ENCODE measurements around the gene TUBB4B. TPM values are rescaled to one million over a fixed set of nuclear protein-coding genes. Genes with fewer than 3 reads are reported as not detected.
"Not testable (repeated sequence)": the region's sequence is repeated elsewhere in the genome, so short reads cannot be mapped to it uniquely, and the experiment has no call there.

The TUBB4B gene
- total RNA-seq, 4 donors from 2014 or later: 223 to 390 (median 348) TPM

GRCh38 chr9:137236238-137236935 is 4.7 kb upstream of the TUBB4B start:
- intact Hi-C loops (cut with DNase I; ENCODE audit: low total_unique reads): no loop called here
- in situ Hi-C loops (cut with MboI; ENCODE audit: low pct_ligation_motif_present in 1 of 4, low pct_unique_long_range_greater_than_20kb in 1 of 4, low sequenced_read_pairs in 3 of 4): loop anchor here in 1 of 4 donors (10.0 kb wide), 1 partner anchor 112 kb away; no protein-coding TSS in a partner anchor
- WGBS, 2 donors (ENCODE audit: low coverage in 1 of 2): 6% methylated on average over 23 of the region's 31 CpGs; no CpG with 5 or more reads in 1 of the 2 donors
- H3K27me3 ChIP-seq: peaks cover 37% of the 10 kb centered on the region
- DNase-seq: peak; percentile 93
- no peak for TF ChIP-seq POLR2A (IDR thresholded peaks at IDR 0.05)
- peak; percentile 99 to 100 (median 100) for TF ChIP-seq CTCF (IDR thresholded peaks at IDR 0.05)
- H3K4me3 ChIP-seq: peak overlapping the region in 1 of 4 donors; percentile 26
- H3K27ac ChIP-seq: peak overlapping the region in 3 of 4 donors; percentile 99 to 100 (median 99)
- H3K36me3 ChIP-seq: no peaks in the 10 kb centered on the region
- no peaks in the 10 kb centered on the region for H3K9me3 ChIP-seq
- peaks cover 34 to 52% (median 44%) of the 10 kb centered on the region in 4 donors for H3K4me1 ChIP-seq

GRCh38 chr9:137236936-137237421 is 4.1 kb upstream of the TUBB4B start:
- DNase-seq: no peak
- peak overlapping the region in 1 of 4 donors; percentile 26 for H3K4me3 ChIP-seq
- in situ Hi-C loops (cut with MboI; ENCODE audit: low pct_ligation_motif_present in 1 of 4, low pct_unique_long_range_greater_than_20kb in 1 of 4, low sequenced_read_pairs in 3 of 4): loop anchor here in 1 of 4 donors (10.0 kb wide), 1 partner anchor 112 kb away; no protein-coding TSS in a partner anchor
- H3K9me3 ChIP-seq: no peaks in the 10 kb centered on the region
- H3K27me3 ChIP-seq: peaks cover 31% of the 10 kb centered on the region
- H3K4me1 ChIP-seq: peaks cover 34 to 56% (median 44%) of the 10 kb centered on the region in 4 donors
- 37% methylated on average over 4 of the region's 11 CpGs; no CpG with 5 or more reads in 1 of the 2 donors for WGBS, 2 donors (ENCODE audit: low coverage in 1 of 2)
- no peaks in the 10 kb centered on the region for H3K36me3 ChIP-seq
- intact Hi-C loops (cut with DNase I; ENCODE audit: low total_unique reads): no loop called here
- H3K27ac ChIP-seq: peak overlapping the region; percentile 99 to 100 (median 100)
- TF ChIP-seq POLR2AphosphoS5 (IDR thresholded peaks at IDR 0.05): no peak
- no peak for TF ChIP-seq POLR2A (IDR thresholded peaks at IDR 0.05)
- TF ChIP-seq CTCF (IDR thresholded peaks at IDR 0.05): no peak
- no peak for TF ChIP-seq EP300 (IDR thresholded peaks at IDR 0.05; ENCODE audit: low read depth)

GRCh38 chr9:137237759-137238726 is 3.0 kb upstream of the TUBB4B start:
- in situ Hi-C loops (cut with MboI; ENCODE audit: low pct_ligation_motif_present in 1 of 4, low pct_unique_long_range_greater_than_20kb in 1 of 4, low sequenced_read_pairs in 3 of 4) (loop anchor here in 1 of 4 donors (10.0 kb wide), 1 partner anchor 113 kb away; no protein-coding TSS in a partner anchor), intact Hi-C loops (cut with DNase I; ENCODE audit: low total_unique reads) (no loop called here)
- Histone ChIP-seq H3K36me3 (peaks cover 0 to 5% (median 0%) of the 10 kb centered on the region in 4 donors), H3K4me3 (no peak overlapping the region), H3K9me3 (no peaks in the 10 kb centered on the region), H3K4me1 (peaks cover 44 to 64% (median 50%) of the 10 kb centered on the region in 4 donors), H3K27me3 (peaks cover 20% of the 10 kb centered on the region), H3K27ac (peak overlapping the region; percentile 99 to 100 (median 100))
- peak; percentile 75 for DNase-seq
- TF ChIP-seq POLR2A (IDR thresholded peaks at IDR 0.05) (peak; percentile 48), EP300 (IDR thresholded peaks at IDR 0.05; ENCODE audit: low read depth) (no peak), POLR2AphosphoS5 (IDR thresholded peaks at IDR 0.05) (peak; percentile 57 to 77 (median 76)), CTCF (IDR thresholded peaks at IDR 0.05) (peak in 1 of 5 experiments; percentile 21)
- WGBS, 2 donors (ENCODE audit: low coverage in 1 of 2): 57% methylated on average over 7 of the region's 13 CpGs; no CpG with 5 or more reads in 1 of the 2 donors

GRCh38 chr9:137239541-137240200 is 1.4 kb upstream of the TUBB4B start:
- intact Hi-C loops (cut with DNase I; ENCODE audit: low total_unique reads); DNase-seq; H3K9me3 ChIP-seq; H3K27me3 ChIP-seq; H3K36me3 ChIP-seq: not testable (repeated sequence)
- Histone ChIP-seq H3K4me1 (peaks cover 44 to 65% (median 56%) of the 10 kb centered on the region in 4 donors), H3K27ac (peak overlapping the region; percentile 99 to 100 (median 100)), H3K4me3 (peak overlapping the region; percentile 42 to 78 (median 70))
- WGBS, 2 donors (ENCODE audit: low coverage in 1 of 2): 30 to 34% methylated on average over 18 to 27 of the region's 27 CpGs
- in situ Hi-C loops (cut with MboI; ENCODE audit: low pct_ligation_motif_present in 1 of 4, low pct_unique_long_range_greater_than_20kb in 1 of 4, low sequenced_read_pairs in 3 of 4): loop anchor here in 1 of 4 donors (10.0 kb wide), 1 partner anchor 115 kb away; no protein-coding TSS in a partner anchor
